ENCODE data around the gene TWSG1.

DNA sequence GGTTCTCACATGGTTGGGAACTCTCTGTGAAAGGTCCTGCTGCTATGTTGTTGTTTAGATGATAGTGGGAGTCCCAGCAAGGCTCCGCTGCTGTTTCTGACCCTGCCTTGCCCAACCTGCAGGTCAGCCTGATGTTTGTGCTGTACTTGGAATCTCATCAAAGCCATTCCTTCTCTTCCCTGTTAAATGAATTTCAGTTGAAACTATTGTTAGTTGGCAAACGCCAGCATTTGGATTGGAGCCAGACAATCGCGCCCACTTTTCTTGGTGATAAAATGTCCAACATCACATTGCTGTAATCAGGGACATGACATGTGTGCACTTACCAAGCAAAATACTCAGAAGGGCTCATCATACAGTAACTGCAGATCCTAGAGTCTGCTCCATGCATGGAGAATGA is 12.8 kb upstream of the TWSG1 start:
- TF ChIP-seq FOS (IDR thresholded peaks at IDR 0.05; ENCODE audit: borderline replicate concordance, extremely low read depth, insufficient read length) (no peak), JUND (IDR thresholded peaks at IDR 0.05; ENCODE audit: low read depth, low read length) (no peak), SREBF2 (IDR thresholded peaks at IDR 0.05; ENCODE audit: low read length) (no peak), GABPA (IDR thresholded peaks at IDR 0.05; ENCODE audit: low read depth) (no peak), CTCF (IDR thresholded peaks at IDR 0.05 in 2 of 3, conservative IDR thresholded peaks at IDR 0.05 in 1 of 3; ENCODE audit: control insufficient read depth in 2 of 3, extremely low read depth in 1 of 3, insufficient read depth in 1 of 3, low read depth in 3 of 3, low read length in 3 of 3) (no peak)
- TF ChIP-seq, protein P1, sequence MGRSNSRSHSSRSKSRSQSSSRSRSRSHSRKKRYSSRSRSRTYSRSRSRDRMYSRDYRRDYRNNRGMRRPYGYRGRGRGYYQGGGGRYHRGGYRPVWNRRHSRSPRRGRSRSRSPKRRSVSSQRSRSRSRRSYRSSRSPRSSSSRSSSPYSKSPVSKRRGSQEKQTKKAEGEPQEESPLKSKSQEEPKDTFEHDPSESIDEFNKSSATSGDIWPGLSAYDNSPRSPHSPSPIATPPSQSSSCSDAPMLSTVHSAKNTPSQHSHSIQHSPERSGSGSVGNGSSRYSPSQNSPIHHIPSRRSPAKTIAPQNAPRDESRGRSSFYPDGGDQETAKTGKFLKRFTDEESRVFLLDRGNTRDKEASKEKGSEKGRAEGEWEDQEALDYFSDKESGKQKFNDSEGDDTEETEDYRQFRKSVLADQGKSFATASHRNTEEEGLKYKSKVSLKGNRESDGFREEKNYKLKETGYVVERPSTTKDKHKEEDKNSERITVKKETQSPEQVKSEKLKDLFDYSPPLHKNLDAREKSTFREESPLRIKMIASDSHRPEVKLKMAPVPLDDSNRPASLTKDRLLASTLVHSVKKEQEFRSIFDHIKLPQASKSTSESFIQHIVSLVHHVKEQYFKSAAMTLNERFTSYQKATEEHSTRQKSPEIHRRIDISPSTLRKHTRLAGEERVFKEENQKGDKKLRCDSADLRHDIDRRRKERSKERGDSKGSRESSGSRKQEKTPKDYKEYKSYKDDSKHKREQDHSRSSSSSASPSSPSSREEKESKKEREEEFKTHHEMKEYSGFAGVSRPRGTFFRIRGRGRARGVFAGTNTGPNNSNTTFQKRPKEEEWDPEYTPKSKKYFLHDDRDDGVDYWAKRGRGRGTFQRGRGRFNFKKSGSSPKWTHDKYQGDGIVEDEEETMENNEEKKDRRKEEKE (IDR thresholded peaks at IDR 0.05): no peak
